Liver (tissue), 9 donors: ENCODE measurements around the gene S1PR1. TPM values are rescaled to one million over a fixed set of nuclear protein-coding genes. Genes with fewer than 3 reads are reported as not detected.

ENCODE experiments used
- DNase-seq: peaks from one replicate; pipeline ENCODE4 v3.0.0-alpha.2; 2017; ENCODE audit warnings: low spot score
- H3K27ac ChIP-seq, 2 donors: one replicate each; pipeline ENCODE4 v1.7.0; 2013; ENCODE audit warnings: inconsistent platforms in 2 of 2, low read length in 2 of 2, control low read depth in 1 of 2, low read depth in 1 of 2, mild to moderate bottlenecking in 1 of 2
- H3K27me3 ChIP-seq, 4 donors: one replicate each; pipeline versions ENCODE4 v1.6.1 to v1.7.0; 2013; ENCODE audit warnings: low read length in 3 of 4, inconsistent platforms in 1 of 4, mild to moderate bottlenecking in 1 of 4, moderate library complexity in 1 of 4; ENCODE audit not compliant: control insufficient read depth in 4 of 4, insufficient read depth in 4 of 4
- H3K36me3 ChIP-seq, 4 donors: one replicate each; pipeline versions ENCODE4 v1.6.1 to v1.7.0; 2013; ENCODE audit warnings: low read length in 3 of 4, mild to moderate bottlenecking in 3 of 4, low read depth in 1 of 4, moderate library complexity in 1 of 4; ENCODE audit not compliant: control insufficient read depth in 4 of 4, insufficient read depth in 3 of 4
- H3K4me1 ChIP-seq, 4 donors: one replicate each; pipeline versions ENCODE4 v1.6.1 to v1.7.0; 2013; ENCODE audit warnings: low read length in 3 of 4, mild to moderate bottlenecking in 3 of 4, moderate library complexity in 1 of 4; ENCODE audit not compliant: control insufficient read depth in 4 of 4, insufficient read depth in 4 of 4
- H3K4me3 ChIP-seq, 3 donors: one replicate each; pipeline versions ENCODE4 v1.6.1 to v1.7.0; 2013; ENCODE audit warnings: low read length in 3 of 3, control low read depth in 1 of 3, low read depth in 1 of 3, mild to moderate bottlenecking in 1 of 3
- H3K9ac ChIP-seq, 2 donors: one replicate each; pipeline ENCODE4 v1.7.0; 2013; ENCODE audit warnings: low read length in 2 of 2, mild to moderate bottlenecking in 2 of 2, moderate library complexity in 2 of 2, control low read depth in 1 of 2, low read depth in 1 of 2
- H3K9me3 ChIP-seq, 4 donors: one replicate each; pipeline versions ENCODE4 v1.6.1 to v1.7.0; 2013; ENCODE audit warnings: low read length in 3 of 4; ENCODE audit not compliant: control insufficient read depth in 4 of 4
- EGR1 ChIP-seq, 2 donors: IDR thresholded peaks; 2 replicates each; pipeline ENCODE4 v1.6.1; 2016 to 2018; ENCODE audit warnings: antibody characterized with exemption in 2 of 2, low read depth in 2 of 2
- FOXA1 ChIP-seq: IDR thresholded peaks from 2 replicates; pipeline ENCODE4 v1.6.1; 2016; ENCODE audit warnings: antibody characterized with exemption
- FOXA2 ChIP-seq: IDR thresholded peaks from 2 replicates; pipeline ENCODE4 v1.6.1; 2016; ENCODE audit warnings: antibody characterized with exemption
- HNF4A ChIP-seq, 2 donors: conservative IDR thresholded peaks; 2 replicates each; pipeline ENCODE4 v1.6.1; 2016; ENCODE audit warnings: antibody characterized with exemption in 2 of 2, mild to moderate bottlenecking in 2 of 2
- JUND ChIP-seq, 2 donors: IDR thresholded peaks; 2 replicates each; pipeline ENCODE4 v1.6.1; 2016; ENCODE audit warnings: antibody characterized with exemption in 2 of 2
- NR2F2 ChIP-seq: IDR thresholded peaks from 2 replicates; pipeline ENCODE4 v1.6.1; 2016; ENCODE audit warnings: antibody characterized with exemption
- RAD21 ChIP-seq, 2 donors: IDR thresholded peaks; 2 replicates each; pipeline ENCODE4 v1.6.1; 2016; ENCODE audit warnings: antibody characterized with exemption in 2 of 2, mild to moderate bottlenecking in 2 of 2
- RXRA ChIP-seq, 2 donors: IDR thresholded peaks; 2 replicates each; pipeline ENCODE4 v1.6.1; 2017 to 2018; ENCODE audit warnings: antibody characterized with exemption in 2 of 2, mild to moderate bottlenecking in 1 of 2
- SP1 ChIP-seq: IDR thresholded peaks from 2 replicates; pipeline ENCODE4 v1.6.1; 2018; ENCODE audit warnings: antibody characterized with exemption, mild to moderate bottlenecking
- TAF1 ChIP-seq: conservative IDR thresholded peaks from 2 replicates; pipeline ENCODE4 v1.6.1; 2016; ENCODE audit warnings: antibody characterized with exemption, mild to moderate bottlenecking
- YY1 ChIP-seq: IDR thresholded peaks from 2 replicates; pipeline ENCODE4 v1.6.1; 2016; ENCODE audit warnings: antibody characterized with exemption, mild to moderate bottlenecking
- WGBS: extraction: QIAGEN DNeasy Blood & Tissue Kit; methylation state at CpG from one replicate; pipeline ENCODE4 v1.1.7; 2013; 5-methylcytosine and 5-hydroxymethylcytosine counted together
- polyA plus RNA-seq, 2 donors: library from polyadenylated mRNA; stranded (reverse) in 1 of 2; unstranded in 1 of 2; fragments of 200-250 nt in 1 of 2; fragments of >200 nt in 1 of 2; fragmentation: Nextera tagmentation in 1 of 2; extraction: Ambion mirVana in 1 of 2; gene quantifications; one replicate each; pipeline versions ENCODE4 v1.2.1 to v1.2.3, GENCODE V29; 2013 to 2015
- total RNA-seq, 2 donors: library from RNA; depleted of rRNA; stranded (reverse); fragments of >200 nt; gene quantifications; one replicate each; pipeline ENCODE4 v1.2.3, GENCODE V29; 2014
- TF ChIP-seq, protein P1 (sequence below): fragments of 150-350 bp; IDR thresholded peaks from 2 replicates; pipeline ENCODE4 v1.5.1; 2017; ENCODE audit warnings: improper control_type of control experiment, low read depth, low read length; ENCODE audit not compliant: missing input control
- TF ChIP-seq, protein P2 (sequence below): IDR thresholded peaks from 2 replicates; pipeline ENCODE4 v1.6.1; 2016; ENCODE audit warnings: antibody characterized with exemption
- TF ChIP-seq, protein P3 (sequence below): IDR thresholded peaks from 2 replicates; pipeline ENCODE4 v1.6.1; 2016; ENCODE audit warnings: antibody characterized with exemption, mild to moderate bottlenecking
- donor health status: healthy.
- donor health status: healthy.
- donor health status: healthy.
- donor health status: healthy.
- donor health status: healthy.

S1PR1 gene
- total and polyA plus RNA-seq, 4 donors = 7.8 to 13.9 (median 11.1) TPM

DNA sequence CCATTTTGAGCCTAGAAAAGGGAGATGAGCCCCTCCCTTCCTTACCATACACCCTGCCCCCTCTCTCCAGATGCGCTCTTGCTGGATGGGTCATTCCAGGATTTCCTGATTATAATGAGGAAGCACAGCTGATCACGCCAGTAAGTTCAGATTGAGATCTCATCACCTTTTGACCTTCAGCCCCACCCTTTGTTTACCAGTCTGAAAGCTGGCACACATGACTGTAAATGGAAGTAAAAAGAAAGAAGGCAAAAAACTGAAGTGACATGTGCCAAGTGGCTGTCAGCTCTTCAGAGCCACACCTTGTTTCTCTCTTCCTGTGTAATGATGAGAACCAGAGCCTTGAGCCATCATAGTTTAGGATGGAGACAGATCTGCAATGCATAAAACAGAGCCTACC is 27.9 kb downstream of the S1PR1 start:
- H3K27ac ChIP-seq = no peak overlapping the region
- H3K4me1 ChIP-seq = peaks cover 0 to 14% (median 6%) of the 10 kb centered on the region in 4 donors
- no peaks in the 10 kb centered on the region for H3K27me3 ChIP-seq
- no peak overlapping the region for H3K4me3 ChIP-seq
- TF ChIP-seq YY1 (no peak), RAD21 (IDR thresholded peaks at IDR 0.05) (no peak), TAF1 (no peak), FOXA1 (no peak), RXRA (IDR thresholded peaks at IDR 0.05) (peak; percentile 69 to 75), JUND (IDR thresholded peaks at IDR 0.05) (no peak), HNF4A (conservative IDR thresholded peaks at IDR 0.05) (peak; percentile 54 to 56), FOXA2 (peak; percentile 12), NR2F2 (peak; percentile 92), EGR1 (IDR thresholded peaks at IDR 0.05; ENCODE audit: low read depth in 2 of 2) (no peak), SP1 (peak; percentile 43)
- TF ChIP-seq, protein P1, sequence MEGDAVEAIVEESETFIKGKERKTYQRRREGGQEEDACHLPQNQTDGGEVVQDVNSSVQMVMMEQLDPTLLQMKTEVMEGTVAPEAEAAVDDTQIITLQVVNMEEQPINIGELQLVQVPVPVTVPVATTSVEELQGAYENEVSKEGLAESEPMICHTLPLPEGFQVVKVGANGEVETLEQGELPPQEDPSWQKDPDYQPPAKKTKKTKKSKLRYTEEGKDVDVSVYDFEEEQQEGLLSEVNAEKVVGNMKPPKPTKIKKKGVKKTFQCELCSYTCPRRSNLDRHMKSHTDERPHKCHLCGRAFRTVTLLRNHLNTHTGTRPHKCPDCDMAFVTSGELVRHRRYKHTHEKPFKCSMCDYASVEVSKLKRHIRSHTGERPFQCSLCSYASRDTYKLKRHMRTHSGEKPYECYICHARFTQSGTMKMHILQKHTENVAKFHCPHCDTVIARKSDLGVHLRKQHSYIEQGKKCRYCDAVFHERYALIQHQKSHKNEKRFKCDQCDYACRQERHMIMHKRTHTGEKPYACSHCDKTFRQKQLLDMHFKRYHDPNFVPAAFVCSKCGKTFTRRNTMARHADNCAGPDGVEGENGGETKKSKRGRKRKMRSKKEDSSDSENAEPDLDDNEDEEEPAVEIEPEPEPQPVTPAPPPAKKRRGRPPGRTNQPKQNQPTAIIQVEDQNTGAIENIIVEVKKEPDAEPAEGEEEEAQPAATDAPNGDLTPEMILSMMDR = no peak
- TF ChIP-seq, protein P2, sequence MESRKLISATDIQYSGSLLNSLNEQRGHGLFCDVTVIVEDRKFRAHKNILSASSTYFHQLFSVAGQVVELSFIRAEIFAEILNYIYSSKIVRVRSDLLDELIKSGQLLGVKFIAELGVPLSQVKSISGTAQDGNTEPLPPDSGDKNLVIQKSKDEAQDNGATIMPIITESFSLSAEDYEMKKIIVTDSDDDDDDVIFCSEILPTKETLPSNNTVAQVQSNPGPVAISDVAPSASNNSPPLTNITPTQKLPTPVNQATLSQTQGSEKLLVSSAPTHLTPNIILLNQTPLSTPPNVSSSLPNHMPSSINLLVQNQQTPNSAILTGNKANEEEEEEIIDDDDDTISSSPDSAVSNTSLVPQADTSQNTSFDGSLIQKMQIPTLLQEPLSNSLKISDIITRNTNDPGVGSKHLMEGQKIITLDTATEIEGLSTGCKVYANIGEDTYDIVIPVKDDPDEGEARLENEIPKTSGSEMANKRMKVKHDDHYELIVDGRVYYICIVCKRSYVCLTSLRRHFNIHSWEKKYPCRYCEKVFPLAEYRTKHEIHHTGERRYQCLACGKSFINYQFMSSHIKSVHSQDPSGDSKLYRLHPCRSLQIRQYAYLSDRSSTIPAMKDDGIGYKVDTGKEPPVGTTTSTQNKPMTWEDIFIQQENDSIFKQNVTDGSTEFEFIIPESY = no peak
- TF ChIP-seq, protein P3, sequence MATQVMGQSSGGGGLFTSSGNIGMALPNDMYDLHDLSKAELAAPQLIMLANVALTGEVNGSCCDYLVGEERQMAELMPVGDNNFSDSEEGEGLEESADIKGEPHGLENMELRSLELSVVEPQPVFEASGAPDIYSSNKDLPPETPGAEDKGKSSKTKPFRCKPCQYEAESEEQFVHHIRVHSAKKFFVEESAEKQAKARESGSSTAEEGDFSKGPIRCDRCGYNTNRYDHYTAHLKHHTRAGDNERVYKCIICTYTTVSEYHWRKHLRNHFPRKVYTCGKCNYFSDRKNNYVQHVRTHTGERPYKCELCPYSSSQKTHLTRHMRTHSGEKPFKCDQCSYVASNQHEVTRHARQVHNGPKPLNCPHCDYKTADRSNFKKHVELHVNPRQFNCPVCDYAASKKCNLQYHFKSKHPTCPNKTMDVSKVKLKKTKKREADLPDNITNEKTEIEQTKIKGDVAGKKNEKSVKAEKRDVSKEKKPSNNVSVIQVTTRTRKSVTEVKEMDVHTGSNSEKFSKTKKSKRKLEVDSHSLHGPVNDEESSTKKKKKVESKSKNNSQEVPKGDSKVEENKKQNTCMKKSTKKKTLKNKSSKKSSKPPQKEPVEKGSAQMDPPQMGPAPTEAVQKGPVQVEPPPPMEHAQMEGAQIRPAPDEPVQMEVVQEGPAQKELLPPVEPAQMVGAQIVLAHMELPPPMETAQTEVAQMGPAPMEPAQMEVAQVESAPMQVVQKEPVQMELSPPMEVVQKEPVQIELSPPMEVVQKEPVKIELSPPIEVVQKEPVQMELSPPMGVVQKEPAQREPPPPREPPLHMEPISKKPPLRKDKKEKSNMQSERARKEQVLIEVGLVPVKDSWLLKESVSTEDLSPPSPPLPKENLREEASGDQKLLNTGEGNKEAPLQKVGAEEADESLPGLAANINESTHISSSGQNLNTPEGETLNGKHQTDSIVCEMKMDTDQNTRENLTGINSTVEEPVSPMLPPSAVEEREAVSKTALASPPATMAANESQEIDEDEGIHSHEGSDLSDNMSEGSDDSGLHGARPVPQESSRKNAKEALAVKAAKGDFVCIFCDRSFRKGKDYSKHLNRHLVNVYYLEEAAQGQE = no peak
- H3K9ac ChIP-seq = no peak overlapping the region
- no peaks in the 10 kb centered on the region for H3K36me3 ChIP-seq
- no peak for DNase-seq
- 10% methylated on average over 2 of the region's 2 CpGs for WGBS
- H3K9me3 ChIP-seq = no peaks in the 10 kb centered on the region

DNA sequence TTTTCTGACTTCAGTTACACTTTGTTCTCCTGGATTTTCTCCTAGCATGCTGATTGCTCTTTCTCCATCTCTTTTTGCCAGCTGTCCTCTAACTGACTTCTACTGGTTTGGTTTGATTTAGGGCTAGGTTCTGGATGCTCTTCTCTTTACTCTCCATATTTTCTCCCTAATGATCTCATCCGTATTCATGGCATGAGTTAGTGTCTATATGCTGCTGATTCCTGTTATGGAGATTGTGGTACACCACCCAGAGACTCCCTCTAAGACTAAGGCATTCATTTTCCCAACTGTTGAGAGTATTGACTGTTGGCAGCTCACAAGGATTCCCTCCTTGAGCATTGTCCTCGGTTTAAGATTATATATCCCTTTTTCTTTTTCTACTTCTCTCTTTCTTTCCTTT is 28.9 kb downstream of the S1PR1 start:
- Histone ChIP-seq H3K27me3 (no peaks in the 10 kb centered on the region), H3K9me3 (no peaks in the 10 kb centered on the region), H3K27ac (no peak overlapping the region), H3K36me3 (no peaks in the 10 kb centered on the region), H3K4me1 (peaks cover 0 to 14% (median 6%) of the 10 kb centered on the region in 4 donors), H3K9ac (no peak overlapping the region), H3K4me3 (no peak overlapping the region)
- DNase-seq = no peak
- TF ChIP-seq, protein P2 = no peak
- no peak for TF ChIP-seq FOXA2
- 92% methylated on average over 2 of the region's 2 CpGs for WGBS
